ENCODE measurements around the gene AFAP1L1. TPM values are rescaled to one million over a fixed set of nuclear protein-coding genes. Genes with fewer than 3 reads are reported as not detected.

AFAP1L1 gene
- total RNA-seq, 8 experiments from 2014 or later = 0.17 to 5.0 (median 1.2) TPM

- 79 to 100% (median 94%) methylated on average over 1 to 2 of the region's 2 CpGs; no CpG with 5 or more reads in 5 of the 10 experiments for WGBS, 10 experiments
- H3K27ac ChIP-seq = no peak overlapping the region
- in situ Hi-C loops (cut with MboI; ENCODE audit: low pct_unique_long_range_greater_than_20kb in 2 of 9, low sequenced_read_pairs in 9 of 9, unreplicated experiment in 9 of 9) = loop anchor here in 3 of 9 experiments (25.0 kb wide), 1 partner anchor 198 kb away; the partner anchor contains the start of gene CSNK1A1 (in 3 of the 3)
Measured at GRCh38 chr5:149364719-149365118, 93.1 kb downstream of the AFAP1L1 start.

GRCh38 chr5:149365418-149365817, 93.8 kb downstream of the AFAP1L1 start:
- in situ Hi-C loops (cut with MboI; ENCODE audit: low pct_unique_long_range_greater_than_20kb in 2 of 9, low sequenced_read_pairs in 9 of 9, unreplicated experiment in 9 of 9) = loop anchor here in 3 of 9 experiments (25.0 kb wide), 1 partner anchor 197 kb away; the partner anchor contains the start of gene CSNK1A1 (in 3 of the 3)
- ATAC-seq (replicated peaks in 6 of 8) = no peak

More at GRCh38 chr5:149364719-149365118, 93.1 kb downstream of the AFAP1L1 start:
- ATAC-seq (replicated peaks in 6 of 8) = no peak
- peaks cover 3 to 13% of the 10 kb centered on the region in 2 donors for H3K4me1 ChIP-seq (replicated peaks in 1 of 2)
- H3K4me3 ChIP-seq = no peak overlapping the region

GRCh38 chr5:149366169-149366729, 94.6 kb downstream of the AFAP1L1 start:
- in situ Hi-C loops (cut with MboI; ENCODE audit: low pct_unique_long_range_greater_than_20kb in 2 of 9, low sequenced_read_pairs in 9 of 9, unreplicated experiment in 9 of 9) = loop anchor here in 3 of 9 experiments (25.0 kb wide), 1 partner anchor 196 kb away; the partner anchor contains the start of gene CSNK1A1 (in 3 of the 3)
- Histone ChIP-seq H3K4me1 (replicated peaks in 1 of 2) (peaks cover 3 to 13% of the 10 kb centered on the region in 2 donors), H3K4me3 (no peak overlapping the region), H3K27ac (no peak overlapping the region)
- peak in 3 of 8 experiments; percentile 9 to 58 (median 55) for ATAC-seq (replicated peaks in 6 of 8)
- 83 to 100% (median 100%) methylated on average over 1 of the region's 1 CpG; no CpG with 5 or more reads in 6 of the 10 experiments for WGBS, 10 experiments

More at GRCh38 chr5:149365418-149365817, 93.8 kb downstream of the AFAP1L1 start:
- 60 to 100% (median 83%) methylated on average over 1 to 4 of the region's 6 CpGs; no CpG with 5 or more reads in 3 of the 10 experiments for WGBS, 10 experiments
- Histone ChIP-seq H3K4me3 (no peak overlapping the region), H3K4me1 (replicated peaks in 1 of 2) (peaks cover 3 to 13% of the 10 kb centered on the region in 2 donors), H3K27ac (no peak overlapping the region)

GRCh38 chr5:149367249-149367971, 95.8 kb downstream of the AFAP1L1 start:
- WGBS, 10 experiments = 16 to 89% (median 37%) methylated on average over 2 to 7 of the region's 14 CpGs; no CpG with 5 or more reads in 4 of the 10 experiments
- peaks cover 3 to 13% of the 10 kb centered on the region in 2 donors for H3K4me1 ChIP-seq (replicated peaks in 1 of 2)
- no peak overlapping the region for H3K4me3 ChIP-seq
- ATAC-seq (replicated peaks in 6 of 8) = peak; percentile 56 to 94 (median 77)
- in situ Hi-C loops (cut with MboI; ENCODE audit: low pct_unique_long_range_greater_than_20kb in 2 of 9, low sequenced_read_pairs in 9 of 9, unreplicated experiment in 9 of 9) = loop anchor here in 3 of 9 experiments (25.0 kb wide), 1 partner anchor 195 kb away; the partner anchor contains the start of gene CSNK1A1 (in 3 of the 3)
- H3K27ac ChIP-seq = no peak overlapping the region

- no peak for ATAC-seq (replicated peaks in 6 of 8)
- no peak overlapping the region for H3K27ac ChIP-seq
- in situ Hi-C loops (cut with MboI; ENCODE audit: low pct_unique_long_range_greater_than_20kb in 2 of 9, low sequenced_read_pairs in 9 of 9, unreplicated experiment in 9 of 9) = loop anchor here in 3 of 9 experiments (25.0 kb wide), 1 partner anchor 194 kb away; the partner anchor contains the start of gene CSNK1A1 (in 3 of the 3)
- H3K4me3 ChIP-seq = no peak overlapping the region
- H3K4me1 ChIP-seq (replicated peaks in 1 of 2) = peaks cover 3 to 13% of the 10 kb centered on the region in 2 donors
- WGBS, 10 experiments = 73 to 100% (median 90%) methylated on average over 2 to 20 of the region's 22 CpGs; no CpG with 5 or more reads in 3 of the 10 experiments
Measured at GRCh38 chr5:149367972-149368645, 96.5 kb downstream of the AFAP1L1 start.

GRCh38 chr5:149370878-149371277, 99.2 kb downstream of the AFAP1L1 start:
- Histone ChIP-seq H3K4me3 (no peak overlapping the region), H3K27ac (no peak overlapping the region), H3K4me1 (replicated peaks in 1 of 2) (peaks cover 3 to 8% of the 10 kb centered on the region in 2 donors)
- no peak for ATAC-seq (replicated peaks in 6 of 8)
- in situ Hi-C loops (cut with MboI; ENCODE audit: low pct_unique_long_range_greater_than_20kb in 2 of 9, low sequenced_read_pairs in 9 of 9, unreplicated experiment in 9 of 9) = loop anchor here in 3 of 9 experiments (25.0 kb wide), 1 partner anchor 191 kb away; the partner anchor contains the start of gene CSNK1A1 (in 3 of the 3)
- 50 to 100% (median 87%) methylated on average over 1 to 2 of the region's 2 CpGs; no CpG with 5 or more reads in 6 of the 10 experiments for WGBS, 10 experiments

- H3K27ac ChIP-seq = no peak overlapping the region
- ATAC-seq (replicated peaks in 6 of 8) = peak; percentile 58 to 83 (median 72)
- 33 to 89% (median 63%) methylated on average over 1 to 6 of the region's 12 CpGs; no CpG with 5 or more reads in 3 of the 10 experiments for WGBS, 10 experiments
Measured at GRCh38 chr5:149371296-149371962, 99.8 kb downstream of the AFAP1L1 start.

GRCh38 chr5:149372076-149372795, 100.6 kb downstream of the AFAP1L1 start:
- in situ Hi-C loops (cut with MboI; ENCODE audit: low pct_unique_long_range_greater_than_20kb in 2 of 9, low sequenced_read_pairs in 9 of 9, unreplicated experiment in 9 of 9) = loop anchor here in 3 of 9 experiments (25.0 kb wide), 1 partner anchor 190 kb away; the partner anchor contains the start of gene CSNK1A1 (in 3 of the 3)
- Histone ChIP-seq H3K27ac (no peak overlapping the region), H3K4me1 (replicated peaks in 1 of 2) (peaks cover under 1 to 6% of the 10 kb centered on the region in 2 donors), H3K4me3 (no peak overlapping the region)
- no peak for ATAC-seq (replicated peaks in 6 of 8)
- WGBS, 10 experiments = 49 to 100% (median 75%) methylated on average over 1 to 4 of the region's 4 CpGs; no CpG with 5 or more reads in 6 of the 10 experiments

More at GRCh38 chr5:149371296-149371962, 99.8 kb downstream of the AFAP1L1 start:
- Histone ChIP-seq H3K4me3 (no peak overlapping the region), H3K4me1 (replicated peaks in 1 of 2) (peaks cover 3 to 8% of the 10 kb centered on the region in 2 donors)
- in situ Hi-C loops (cut with MboI; ENCODE audit: low pct_unique_long_range_greater_than_20kb in 2 of 9, low sequenced_read_pairs in 9 of 9, unreplicated experiment in 9 of 9) = loop anchor here in 3 of 9 experiments (25.0 kb wide), 1 partner anchor 191 kb away; the partner anchor contains the start of gene CSNK1A1 (in 3 of the 3)

GRCh38 chr5:149372932-149373331, 101.3 kb downstream of the AFAP1L1 start:
- ATAC-seq (replicated peaks in 6 of 8) = no peak
- no peak overlapping the region for H3K4me3 ChIP-seq
- in situ Hi-C loops (cut with MboI; ENCODE audit: low pct_unique_long_range_greater_than_20kb in 2 of 9, low sequenced_read_pairs in 9 of 9, unreplicated experiment in 9 of 9) = loop anchor here in 3 of 9 experiments (25.0 kb wide), 1 partner anchor 189 kb away; the partner anchor contains the start of gene CSNK1A1 (in 3 of the 3)
- WGBS, 10 experiments = 78 to 100% (median 97%) methylated on average over 1 to 3 of the region's 3 CpGs; no CpG with 5 or more reads in 2 of the 10 experiments
- no peak overlapping the region for H3K27ac ChIP-seq
- H3K4me1 ChIP-seq (replicated peaks in 1 of 2) = no peaks in the 10 kb centered on the region

- Histone ChIP-seq H3K4me1 (replicated peaks in 1 of 2) (no peaks in the 10 kb centered on the region), H3K27ac (no peak overlapping the region), H3K4me3 (no peak overlapping the region)
- ATAC-seq (replicated peaks in 6 of 8) = no peak
- 67 to 100% (median 88%) methylated on average over 1 to 10 of the region's 20 CpGs; no CpG with 5 or more reads in 3 of the 10 experiments for WGBS, 10 experiments
- in situ Hi-C loops (cut with MboI; ENCODE audit: low pct_unique_long_range_greater_than_20kb in 2 of 9, low sequenced_read_pairs in 9 of 9, unreplicated experiment in 9 of 9) = loop anchor here in 3 of 9 experiments (25.0 kb wide), 1 partner anchor 188 kb away; the partner anchor contains the start of gene CSNK1A1 (in 3 of the 3)
Measured at GRCh38 chr5:149374303-149374702, 102.6 kb downstream of the AFAP1L1 start.

- WGBS, 10 experiments = 67 to 80% (median 71%) methylated on average over 1 to 2 of the region's 3 CpGs; no CpG with 5 or more reads in 7 of the 10 experiments
- Histone ChIP-seq H3K4me3 (no peak overlapping the region), H3K4me1 (replicated peaks in 1 of 2) (no peaks in the 10 kb centered on the region), H3K27ac (no peak overlapping the region)
- in situ Hi-C loops (cut with MboI; ENCODE audit: low pct_unique_long_range_greater_than_20kb in 2 of 9, low sequenced_read_pairs in 9 of 9, unreplicated experiment in 9 of 9) = loop anchor here in 4 of 9 experiments (5.0 to 25.0 kb wide), 2 partner anchors 62 to 188 kb away; partner anchors contain the start of gene CSNK1A1 (in 3 of the 4)
- ATAC-seq (replicated peaks in 6 of 8) = no peak
Measured at GRCh38 chr5:149374801-149375200, 103.1 kb downstream of the AFAP1L1 start.
